Lower lobe of right lung (tissue), 2 donors: Measurements from ENCODE around the gene ALOX5AP. TPM values are rescaled to one million over a fixed set of nuclear protein-coding genes. Genes with fewer than 3 reads are reported as not detected.

Source experiments
- ATAC-seq, 2 donors: fragments of 200-7000 bp; cut with Tn5 transposase; one replicate each; pipeline ENCODE4 v1.9.1; 2020 to 2022; ENCODE audit warnings: mild to moderate bottlenecking in 2 of 2, moderate library complexity in 2 of 2
- DNase-seq: peaks from one replicate; pipeline ENCODE4 v3.0.0-alpha.2; 2020
- H3K27ac ChIP-seq: fragments of 200-600 bp; one replicate; pipeline ENCODE4 v1.8.0; 2022
- H3K27me3 ChIP-seq: fragments of 200-600 bp; one replicate; pipeline ENCODE4 v1.8.0; 2022; ENCODE audit warnings: low read depth
- H3K36me3 ChIP-seq: fragments of 200-600 bp; one replicate; pipeline ENCODE4 v1.8.0; 2022; ENCODE audit warnings: mild to moderate bottlenecking
- H3K4me1 ChIP-seq: fragments of 200-600 bp; one replicate; pipeline ENCODE4 v1.8.0; 2022
- H3K4me3 ChIP-seq: fragments of 200-600 bp; one replicate; pipeline ENCODE4 v1.8.0; 2022; ENCODE audit warnings: mild to moderate bottlenecking
- H3K9me3 ChIP-seq: fragments of 200-600 bp; one replicate; pipeline ENCODE4 v1.8.0; 2022
- intact Hi-C: fragments of 100-400 bp; cut with DNase I; formaldehyde crosslinking; loops from one replicate; pipeline ENCODE4 v1.11.0; 2022
- total RNA-seq: library from RNA; stranded (reverse); fragmentation: NEBNext Ultra II Directional; extraction: Animal tissue kit (Norgen Biotek cat#: 25700); gene quantifications from one replicate; pipeline ENCODE4 v1.2.1, GENCODE V29; 2021
- TF ChIP-seq, protein P1 (sequence below): fragments of 200-600 bp; IDR thresholded peaks from one replicate; pipeline ENCODE4 v1.8.0; 2022; ENCODE audit warnings: antibody characterized with exemption, mild to moderate bottlenecking
- donor health status: DM: no; HTN: yes; CAD: no; lungs with severe emphysema.

Gene ALOX5AP
- total RNA-seq, 1 donor from 2014 or later: 311 TPM

DNA sequence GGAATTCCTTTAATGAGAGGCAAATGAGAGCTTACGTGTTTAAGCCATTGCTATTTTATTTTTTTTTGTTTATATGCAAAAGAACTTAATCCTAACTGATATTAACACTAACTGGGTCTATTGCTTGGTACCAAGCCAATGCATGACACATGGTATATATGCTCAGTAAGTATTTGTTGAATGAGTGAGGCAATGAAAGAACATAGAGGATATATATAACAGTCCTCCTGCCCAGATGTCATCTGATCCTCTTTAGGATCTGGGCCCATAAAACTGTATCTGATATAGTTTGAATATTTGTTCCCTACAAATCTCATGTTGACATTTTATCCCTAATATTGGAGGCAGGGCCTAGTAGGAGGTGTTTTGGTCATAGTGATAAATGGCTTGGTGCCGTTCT lies 13.0 kb upstream of the ALOX5AP start:
- Histone ChIP-seq H3K4me3 (no peak overlapping the region), H3K27me3 (no peaks in the 10 kb centered on the region), H3K27ac (no peak overlapping the region), H3K9me3 (no peaks in the 10 kb centered on the region), H3K36me3 (no peaks in the 10 kb centered on the region), H3K4me1 (peaks cover 25% of the 10 kb centered on the region)
- TF ChIP-seq, protein P1, sequence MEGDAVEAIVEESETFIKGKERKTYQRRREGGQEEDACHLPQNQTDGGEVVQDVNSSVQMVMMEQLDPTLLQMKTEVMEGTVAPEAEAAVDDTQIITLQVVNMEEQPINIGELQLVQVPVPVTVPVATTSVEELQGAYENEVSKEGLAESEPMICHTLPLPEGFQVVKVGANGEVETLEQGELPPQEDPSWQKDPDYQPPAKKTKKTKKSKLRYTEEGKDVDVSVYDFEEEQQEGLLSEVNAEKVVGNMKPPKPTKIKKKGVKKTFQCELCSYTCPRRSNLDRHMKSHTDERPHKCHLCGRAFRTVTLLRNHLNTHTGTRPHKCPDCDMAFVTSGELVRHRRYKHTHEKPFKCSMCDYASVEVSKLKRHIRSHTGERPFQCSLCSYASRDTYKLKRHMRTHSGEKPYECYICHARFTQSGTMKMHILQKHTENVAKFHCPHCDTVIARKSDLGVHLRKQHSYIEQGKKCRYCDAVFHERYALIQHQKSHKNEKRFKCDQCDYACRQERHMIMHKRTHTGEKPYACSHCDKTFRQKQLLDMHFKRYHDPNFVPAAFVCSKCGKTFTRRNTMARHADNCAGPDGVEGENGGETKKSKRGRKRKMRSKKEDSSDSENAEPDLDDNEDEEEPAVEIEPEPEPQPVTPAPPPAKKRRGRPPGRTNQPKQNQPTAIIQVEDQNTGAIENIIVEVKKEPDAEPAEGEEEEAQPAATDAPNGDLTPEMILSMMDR: no peak
- ATAC-seq (no peak), DNase-seq (no peak)
- intact Hi-C loops: no loop called here

- TF ChIP-seq, protein P1: no peak
- H3K4me3 ChIP-seq: no peak overlapping the region
- DNase-seq: no peak
- H3K9me3 ChIP-seq: no peaks in the 10 kb centered on the region
- H3K27ac ChIP-seq: no peak overlapping the region
- H3K4me1 ChIP-seq: peaks cover 17% of the 10 kb centered on the region
- ATAC-seq: no peak
- no peaks in the 10 kb centered on the region for H3K27me3 ChIP-seq
- no peaks in the 10 kb centered on the region for H3K36me3 ChIP-seq
- intact Hi-C loops: no loop called here
Observed at GRCh38 chr13:30724778-30725177, 10.6 kb upstream of the ALOX5AP start.

GRCh38 chr13:30725326-30726085 lies 9.8 kb upstream of the ALOX5AP start:
- no peaks in the 10 kb centered on the region for H3K9me3 ChIP-seq

DNA sequence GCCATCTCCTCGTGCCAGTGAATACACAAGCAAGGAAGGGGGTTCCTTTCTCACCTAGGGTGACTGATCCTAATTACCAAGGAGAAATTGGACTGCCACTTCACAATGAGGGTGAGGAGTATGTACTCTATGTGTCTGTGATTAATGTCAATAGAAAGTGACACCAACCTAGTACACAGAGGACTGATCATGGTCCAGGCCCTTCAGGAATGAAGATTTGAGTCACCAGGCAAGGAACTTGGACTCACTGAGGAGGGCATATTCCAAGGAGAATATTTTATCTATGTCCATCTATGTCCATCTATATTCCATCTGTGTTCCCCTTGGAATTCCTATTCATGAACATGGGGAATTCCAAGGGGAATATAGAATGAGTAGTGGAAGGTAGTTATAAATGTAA lies 9.2 kb upstream of the ALOX5AP start:
- H3K36me3 ChIP-seq: no peaks in the 10 kb centered on the region
- DNase-seq (no peak), ATAC-seq (no peak)
- H3K27ac ChIP-seq: no peak overlapping the region
- intact Hi-C loops: no loop called here
- no peaks in the 10 kb centered on the region for H3K9me3 ChIP-seq
- H3K4me3 ChIP-seq: no peak overlapping the region
- no peaks in the 10 kb centered on the region for H3K27me3 ChIP-seq
- H3K4me1 ChIP-seq: peaks cover 8% of the 10 kb centered on the region
- TF ChIP-seq, protein P1: no peak

More at GRCh38 chr13:30725326-30726085, 9.8 kb upstream of the ALOX5AP start:
- ATAC-seq: no peak
- H3K27ac ChIP-seq: no peak overlapping the region
- TF ChIP-seq, protein P1: no peak
- H3K27me3 ChIP-seq: no peaks in the 10 kb centered on the region
- H3K4me3 ChIP-seq: no peak overlapping the region
- DNase-seq: no peak
- intact Hi-C loops: no loop called here
- H3K36me3 ChIP-seq: no peaks in the 10 kb centered on the region
- H3K4me1 ChIP-seq: peaks cover 12% of the 10 kb centered on the region

DNA sequence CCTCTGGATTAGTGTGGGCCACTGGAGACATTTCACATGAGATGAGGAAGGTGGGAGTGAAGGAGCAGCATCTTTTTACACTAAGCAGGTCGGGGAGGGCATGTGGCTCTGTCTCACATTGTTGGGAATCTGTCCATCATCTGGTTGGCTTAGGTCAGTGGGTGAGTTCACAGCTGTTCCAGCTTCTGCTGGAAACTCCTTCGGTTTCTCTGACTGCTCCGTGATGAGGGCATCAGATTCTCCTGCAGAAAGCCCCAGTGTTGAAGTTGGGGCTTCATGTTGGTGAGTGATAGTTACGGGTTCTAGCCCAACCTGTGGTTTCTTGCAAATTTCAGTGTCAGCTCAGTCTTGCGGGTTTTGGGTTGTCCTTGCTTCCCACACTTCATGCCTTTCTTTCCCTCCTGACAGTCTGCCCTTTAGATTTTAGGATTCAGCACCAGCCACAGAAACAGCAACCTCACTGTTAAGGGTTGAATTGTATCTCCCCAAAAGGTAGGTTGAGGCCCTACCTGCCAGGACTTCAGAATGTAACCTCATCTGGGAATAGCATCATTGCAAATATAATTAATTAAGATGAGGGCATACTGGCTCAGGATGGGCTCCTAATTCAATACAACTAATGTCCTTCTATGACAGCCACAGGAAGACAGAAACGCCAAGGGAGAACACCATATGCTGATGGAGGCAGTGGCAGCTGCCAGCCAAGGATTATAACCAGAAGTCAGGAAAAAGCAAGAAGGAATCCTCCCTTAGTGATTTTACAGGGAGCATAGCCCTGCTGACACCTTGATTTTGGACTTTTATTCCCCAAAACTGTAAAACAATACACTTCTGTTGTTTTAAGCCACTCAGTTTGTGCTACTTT lies 7.6 kb upstream of the ALOX5AP start:
- ATAC-seq: no peak
- intact Hi-C loops: no loop called here
- TF ChIP-seq, protein P1: no peak
- Histone ChIP-seq H3K4me1 (no peaks in the 10 kb centered on the region), H3K27me3 (no peaks in the 10 kb centered on the region), H3K4me3 (no peak overlapping the region), H3K9me3 (no peaks in the 10 kb centered on the region), H3K36me3 (no peaks in the 10 kb centered on the region), H3K27ac (no peak overlapping the region)
- DNase-seq: no peak
